ENCODE data around the gene CAMTA1.

CAMTA1 gene

GRCh38 chr1:7299329-7299799, 514.1 kb downstream of the CAMTA1 start:
- H3K4me3 ChIP-seq = no peak overlapping the region
- no peak for TF ChIP-seq Cebpa-rat (IDR thresholded peaks at IDR 0.05)
- no peaks in the 10 kb centered on the region for H3K27me3 ChIP-seq
- H3K27ac ChIP-seq = no peak overlapping the region
- no peak overlapping the region for H3K9ac ChIP-seq
- H3K9me3 ChIP-seq (replicated peaks in 1 of 11) = peaks cover 4 to 26% (median 16%) of the 10 kb centered on the region in 11 experiments; a peak in 15 of 22 replicates
- H3K36me3 ChIP-seq = no peaks in the 10 kb centered on the region
- no peaks in the 10 kb centered on the region for H4K20me1 ChIP-seq
- no peak overlapping the region for H3K4me2 ChIP-seq
- H3K4me1 ChIP-seq = peaks cover 0 to 10% (median 0%) of the 10 kb centered on the region in 10 experiments; a peak in 4 of 20 replicates

DNA sequence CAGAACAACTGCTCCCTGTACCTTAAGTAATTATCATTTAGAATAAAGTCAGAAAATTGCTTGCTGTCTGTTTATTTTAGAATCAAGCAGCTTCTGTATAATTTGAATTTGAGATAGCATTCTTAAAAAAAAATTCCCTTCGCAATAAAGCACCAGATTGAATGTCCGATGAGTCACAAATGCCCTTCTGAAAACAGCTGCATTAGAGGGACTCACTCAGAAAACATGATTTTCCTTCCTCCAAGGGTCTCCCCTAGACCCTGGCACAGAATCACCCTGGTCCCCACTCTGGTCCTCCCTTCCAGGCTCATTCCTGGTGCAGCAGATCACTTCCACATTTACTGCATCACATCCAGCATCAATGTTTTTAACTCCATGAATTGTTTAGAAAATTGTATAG, 514.7 kb downstream of the CAMTA1 start:
- Histone ChIP-seq H3K9ac (no peak overlapping the region), H3K4me3 (no peak overlapping the region), H3K36me3 (no peaks in the 10 kb centered on the region), H3K4me2 (no peak overlapping the region), H3K27ac (no peak overlapping the region), H4K20me1 (no peaks in the 10 kb centered on the region), H3K9me3 (replicated peaks in 1 of 11) (peaks cover 4 to 26% (median 16%) of the 10 kb centered on the region in 11 experiments; a peak in 15 of 22 replicates), H3K27me3 (no peaks in the 10 kb centered on the region), H3K4me1 (peaks cover 0 to 10% (median 0%) of the 10 kb centered on the region in 10 experiments; a peak in 4 of 20 replicates)
- TF ChIP-seq Cebpa-rat (IDR thresholded peaks at IDR 0.05) = no peak

DNA sequence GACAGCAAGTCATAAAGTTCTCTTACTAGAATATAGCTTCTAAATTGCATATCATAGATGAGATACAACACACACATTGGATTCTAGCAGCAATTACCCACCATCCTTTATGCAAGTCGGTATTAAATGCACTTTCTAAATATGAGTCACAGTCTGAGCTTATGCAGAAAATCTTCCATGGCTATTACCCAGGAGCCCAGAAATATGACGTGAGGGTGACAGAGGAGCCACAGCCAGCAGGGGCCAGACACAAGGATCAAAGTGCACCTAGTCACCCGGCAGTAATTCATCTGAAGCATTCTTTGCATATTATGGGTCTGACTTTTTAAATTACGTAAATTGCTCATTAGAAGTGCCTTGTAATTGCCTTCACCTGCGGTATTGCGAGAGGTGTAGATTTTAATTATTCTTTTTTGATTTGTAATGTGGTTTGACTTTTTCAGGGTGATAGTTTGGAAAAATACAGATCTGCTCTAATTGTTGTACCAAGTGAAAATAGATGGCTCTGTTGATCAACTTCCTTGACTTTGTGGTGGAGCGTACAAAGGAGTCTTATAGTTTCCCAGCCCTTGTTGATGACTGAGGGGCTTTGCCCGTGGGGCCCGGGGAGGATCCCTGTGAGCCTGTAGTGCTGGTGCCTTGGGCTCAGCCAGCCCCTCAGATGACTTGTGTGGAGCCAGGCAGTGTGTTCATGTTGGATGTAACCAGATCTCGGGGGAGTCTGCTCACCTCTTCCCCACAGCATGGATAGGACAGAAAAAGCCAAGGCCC, 515.8 kb downstream of the CAMTA1 start:
- no peak overlapping the region for H3K4me3 ChIP-seq
- H3K4me2 ChIP-seq = no peak overlapping the region
- H3K9me3 ChIP-seq (replicated peaks in 1 of 11) = peaks cover 4 to 22% (median 14%) of the 10 kb centered on the region in 11 experiments; a peak in 15 of 22 replicates
- H4K20me1 ChIP-seq = no peaks in the 10 kb centered on the region
- H3K27me3 ChIP-seq = no peaks in the 10 kb centered on the region
- H3K4me1 ChIP-seq = peaks cover 0 to 10% (median 0%) of the 10 kb centered on the region in 10 experiments; a peak in 4 of 20 replicates
- H3K27ac ChIP-seq = no peak overlapping the region
- TF ChIP-seq Cebpa-rat (IDR thresholded peaks at IDR 0.05) = no peak
- H3K36me3 ChIP-seq = no peaks in the 10 kb centered on the region
- no peak overlapping the region for H3K9ac ChIP-seq

DNA sequence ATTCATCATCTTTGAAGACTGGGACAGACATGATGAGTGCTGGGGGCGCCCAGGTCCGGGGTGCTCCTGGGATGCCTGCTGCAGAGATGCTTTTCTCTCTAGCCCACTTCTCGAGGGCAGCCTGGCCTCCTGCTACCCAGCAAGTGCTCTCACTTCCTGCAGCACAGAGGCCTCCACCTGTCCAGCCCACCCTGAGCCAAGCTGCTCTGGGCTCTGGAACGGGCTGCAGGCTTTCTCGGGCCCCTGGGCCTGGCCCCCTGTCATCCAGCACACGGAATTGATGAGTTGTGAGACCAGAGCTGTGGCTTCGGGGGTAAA, 516.4 kb downstream of the CAMTA1 start:
- H3K4me2 ChIP-seq = no peak overlapping the region
- no peak overlapping the region for H3K4me3 ChIP-seq
- H3K9me3 ChIP-seq (replicated peaks in 1 of 11) = peaks cover 0 to 18% (median 8%) of the 10 kb centered on the region in 11 experiments; a peak in 14 of 22 replicates
- H3K9ac ChIP-seq = no peak overlapping the region
- no peaks in the 10 kb centered on the region for H3K27me3 ChIP-seq
- H3K4me1 ChIP-seq = peaks cover 0 to 10% (median 0%) of the 10 kb centered on the region in 10 experiments; a peak in 4 of 20 replicates
- no peaks in the 10 kb centered on the region for H4K20me1 ChIP-seq
- H3K27ac ChIP-seq = no peak overlapping the region
- no peak for TF ChIP-seq Cebpa-rat (IDR thresholded peaks at IDR 0.05)
- no peaks in the 10 kb centered on the region for H3K36me3 ChIP-seq

- Histone ChIP-seq H3K9me3 (replicated peaks in 1 of 11) (peaks cover 3 to 18% (median 7%) of the 10 kb centered on the region in 11 experiments; a peak in 19 of 22 replicates), H3K4me2 (no peak overlapping the region), H3K4me1 (peaks cover 0 to 10% (median 0%) of the 10 kb centered on the region in 10 experiments; a peak in 4 of 20 replicates), H3K27ac (no peak overlapping the region), H3K27me3 (no peaks in the 10 kb centered on the region), H3K9ac (no peak overlapping the region), H3K36me3 (no peaks in the 10 kb centered on the region), H4K20me1 (no peaks in the 10 kb centered on the region), H3K4me3 (no peak overlapping the region)
- TF ChIP-seq Cebpa-rat (IDR thresholded peaks at IDR 0.05) = no peak
Measured at GRCh38 chr1:7302126-7302525, 516.9 kb downstream of the CAMTA1 start.

DNA sequence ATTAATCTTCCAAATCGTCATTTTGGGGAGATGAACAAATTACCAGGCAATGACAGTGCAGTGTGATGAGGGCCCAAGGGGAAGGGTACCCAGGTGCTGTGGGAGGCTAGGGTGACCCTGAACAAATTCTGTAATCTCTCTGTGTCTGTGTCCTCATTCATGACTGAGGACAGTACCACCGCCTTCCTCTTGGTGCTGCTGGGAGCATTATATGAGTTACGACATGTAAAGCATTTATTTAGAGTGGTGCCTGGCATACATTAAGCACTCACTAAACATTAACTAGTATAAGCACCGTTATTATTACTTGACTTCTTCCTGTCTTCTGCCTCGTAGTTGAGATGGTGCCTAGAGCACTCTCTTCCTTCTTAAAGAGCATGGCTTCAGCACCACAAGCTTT, 517.6 kb downstream of the CAMTA1 start:
- no peak overlapping the region for H3K4me2 ChIP-seq
- no peak overlapping the region for H3K4me3 ChIP-seq
- TF ChIP-seq Cebpa-rat (IDR thresholded peaks at IDR 0.05) = no peak

DNA sequence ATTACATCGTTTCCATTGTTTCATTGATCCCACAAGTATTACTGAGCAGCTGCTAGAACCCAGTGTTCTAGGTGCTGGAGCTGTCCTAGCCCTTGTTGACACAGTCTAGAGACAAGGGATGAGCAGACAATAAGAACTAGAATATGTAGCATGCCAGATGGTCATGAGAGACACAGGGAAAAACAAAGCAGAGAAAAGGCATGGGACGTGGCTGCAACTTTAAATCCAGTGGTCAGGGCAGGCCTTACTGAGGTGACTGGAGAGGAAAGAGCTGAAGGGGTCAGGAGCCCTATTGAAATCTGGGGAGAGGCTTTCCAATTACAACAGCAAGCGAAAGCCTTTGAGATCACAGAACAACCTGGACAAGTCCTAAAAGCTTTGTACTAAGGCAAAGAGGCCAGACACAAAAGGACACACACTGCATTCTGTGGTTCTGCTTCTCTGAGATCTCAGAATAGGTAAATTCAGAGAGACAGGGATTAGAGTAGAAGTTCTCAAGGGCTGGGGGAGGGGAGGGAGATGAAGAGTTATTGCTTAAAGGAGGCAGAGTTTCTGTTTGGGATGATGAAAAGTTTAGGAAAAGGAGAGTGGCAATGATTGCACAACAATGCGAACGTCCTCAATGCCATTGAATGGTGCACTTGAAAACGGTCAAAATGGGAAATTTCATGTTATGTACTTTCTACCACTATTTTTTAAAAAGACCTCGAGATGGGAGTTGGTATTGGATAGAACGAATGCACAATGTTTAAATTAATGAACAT, 518.5 kb downstream of the CAMTA1 start:
- peaks cover 4 to 25% (median 10%) of the 10 kb centered on the region in 11 experiments; a peak in 15 of 22 replicates for H3K9me3 ChIP-seq (replicated peaks in 1 of 11)
- H3K27me3 ChIP-seq = no peaks in the 10 kb centered on the region
- H3K4me3 ChIP-seq = no peak overlapping the region
- H4K20me1 ChIP-seq = no peaks in the 10 kb centered on the region
- H3K4me1 ChIP-seq = peaks cover 0 to 2% (median 0%) of the 10 kb centered on the region in 10 experiments; a peak in 1 of 20 replicates
- no peak overlapping the region for H3K4me2 ChIP-seq
- no peak overlapping the region for H3K27ac ChIP-seq
- H3K36me3 ChIP-seq = no peaks in the 10 kb centered on the region
- no peak overlapping the region for H3K9ac ChIP-seq
- peak in 3 of 11 experiments; percentile 10 to 53 (median 25); a peak in 1 of 22 replicates for TF ChIP-seq Cebpa-rat (IDR thresholded peaks at IDR 0.05)

More for the DNA sequence above, 517.6 kb downstream of the CAMTA1 start:
- Histone ChIP-seq H3K27me3 (no peaks in the 10 kb centered on the region), H3K9ac (no peak overlapping the region), H3K36me3 (no peaks in the 10 kb centered on the region), H3K9me3 (replicated peaks in 1 of 11) (peaks cover 4 to 20% (median 8%) of the 10 kb centered on the region in 11 experiments; a peak in 15 of 22 replicates), H3K4me1 (peaks cover 0 to 10% (median 0%) of the 10 kb centered on the region in 10 experiments; a peak in 4 of 20 replicates), H4K20me1 (no peaks in the 10 kb centered on the region), H3K27ac (no peak overlapping the region)

GRCh38 chr1:7313081-7313546, 527.9 kb downstream of the CAMTA1 start:
- Histone ChIP-seq H3K4me2 (peak overlapping the region in 5 of 11 experiments; percentile 27 to 62 (median 41); a peak in 5 of 22 replicates), H3K4me1 (peaks cover 0 to 13% (median 4%) of the 10 kb centered on the region in 10 experiments; a peak in 6 of 20 replicates), H4K20me1 (no peaks in the 10 kb centered on the region), H3K36me3 (no peaks in the 10 kb centered on the region), H3K27ac (no peak overlapping the region), H3K27me3 (no peaks in the 10 kb centered on the region), H3K4me3 (no peak overlapping the region), H3K9me3 (replicated peaks in 1 of 11) (peaks cover 0 to 12% (median 4%) of the 10 kb centered on the region in 11 experiments; a peak in 7 of 22 replicates), H3K9ac (no peak overlapping the region)
- TF ChIP-seq Cebpa-rat (IDR thresholded peaks at IDR 0.05) = no peak

DNA sequence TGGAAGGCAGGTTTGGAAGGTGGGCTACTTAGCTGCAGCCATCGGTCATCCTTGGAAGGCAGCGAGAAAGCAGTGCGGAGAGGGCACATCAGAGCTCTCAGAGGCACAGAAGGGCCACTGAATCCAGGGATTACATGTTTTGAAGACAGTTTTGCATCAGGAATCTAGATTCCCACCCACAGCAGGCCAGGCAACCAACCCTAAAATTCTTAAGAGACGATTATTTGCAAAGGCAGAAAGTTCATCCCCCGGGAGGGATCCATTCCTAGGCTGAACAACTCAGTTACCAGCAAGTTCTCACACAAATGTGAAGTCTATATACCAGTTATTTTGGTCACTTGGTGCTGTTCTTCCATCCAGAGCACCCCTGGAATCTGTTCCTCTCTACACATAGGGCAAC, 528.6 kb downstream of the CAMTA1 start:
- Histone ChIP-seq H3K4me3 (no peak overlapping the region), H3K4me1 (peaks cover 0 to 13% (median 4%) of the 10 kb centered on the region in 10 experiments; a peak in 6 of 20 replicates), H3K9me3 (replicated peaks in 1 of 11) (peaks cover 0 to 7% (median 2%) of the 10 kb centered on the region in 11 experiments; a peak in 5 of 22 replicates), H4K20me1 (no peaks in the 10 kb centered on the region), H3K4me2 (no peak overlapping the region), H3K27ac (no peak overlapping the region), H3K36me3 (no peaks in the 10 kb centered on the region), H3K27me3 (no peaks in the 10 kb centered on the region), H3K9ac (no peak overlapping the region)
- no peak for TF ChIP-seq Cebpa-rat (IDR thresholded peaks at IDR 0.05)

Measured in BLaER1 treated with 17β-estradiol and CSF1 and Interleukin-3, amounts not matched to agents 10 nM and 100 nM (cell line).